Lung microvascular endothelial cell (primary cell): ENCODE results near the gene IFI27L2. TPM values are rescaled to one million over a fixed set of nuclear protein-coding genes. Genes with fewer than 3 reads are reported as not detected.
A peak's percentile ranks its signal among the peaks of the same experiment; 100 is the strongest.

ENCODE experiments used
- DNase-seq, 2 donors: peaks; one replicate each; pipeline versions ENCODE4 v3.0.0 to v3.0.0-alpha.2; 2010; ENCODE audit warnings: low read depth in 2 of 2
- total RNA-seq: library from RNA; depleted of rRNA; stranded (reverse); fragments of >200 nt; gene quantifications from 2 replicates; pipeline ENCODE4 v1.2.1, GENCODE V29; 2014

Gene IFI27L2
- total RNA-seq, 1 donor from 2014 or later: 9.3 TPM

GRCh38 chr14:94152676-94153075 lies 23.3 kb upstream of the IFI27L2 start:
- DNase-seq: no peak

- no peak for DNase-seq
Observed at GRCh38 chr14:94145902-94146527, 16.6 kb upstream of the IFI27L2 start.

- DNase-seq: no peak
Observed at GRCh38 chr14:94144765-94145164, 15.4 kb upstream of the IFI27L2 start.

GRCh38 chr14:94143711-94144110 lies 14.3 kb upstream of the IFI27L2 start:
- DNase-seq: no peak

- peak in 1 of 2 donors; percentile 34 for DNase-seq
Observed at GRCh38 chr14:94143239-94143638, 13.8 kb upstream of the IFI27L2 start.

- DNase-seq: no peak
Observed at GRCh38 chr14:94142836-94143235, 13.4 kb upstream of the IFI27L2 start.

- DNase-seq: no peak
Observed at GRCh38 chr14:94142247-94142646, 12.8 kb upstream of the IFI27L2 start.

GRCh38 chr14:94139421-94139820 lies 10.0 kb upstream of the IFI27L2 start:
- no peak for DNase-seq

- DNase-seq: no peak
Observed at GRCh38 chr14:94139006-94139405, 9.6 kb upstream of the IFI27L2 start.

- no peak for DNase-seq
Observed at GRCh38 chr14:94138251-94138650, 8.8 kb upstream of the IFI27L2 start.

GRCh38 chr14:94136575-94137331 lies 7.3 kb upstream of the IFI27L2 start:
- peak; percentile 84 to 87 for DNase-seq

GRCh38 chr14:94135476-94135875 lies 6.1 kb upstream of the IFI27L2 start:
- DNase-seq: no peak

GRCh38 chr14:94132285-94132887 lies 3.0 kb upstream of the IFI27L2 start:
- DNase-seq: peak; percentile 74 to 76

GRCh38 chr14:94129758-94130414 lies 482 bp upstream of the IFI27L2 start:
- DNase-seq: peak in 1 of 2 donors; percentile 57

- no peak for DNase-seq
Observed at GRCh38 chr14:94128216-94128839, 1.1 kb downstream of the IFI27L2 start.

GRCh38 chr14:94127330-94127729 lies 2.1 kb downstream of the IFI27L2 start:
- DNase-seq: no peak

GRCh38 chr14:94126800-94127199 lies 2.6 kb downstream of the IFI27L2 start:
- DNase-seq: no peak

- no peak for DNase-seq
Observed at GRCh38 chr14:94126419-94126677, 3.1 kb downstream of the IFI27L2 start.

- no peak for DNase-seq
Observed at GRCh38 chr14:94125659-94126418, 3.6 kb downstream of the IFI27L2 start.

GRCh38 chr14:94124582-94125377 lies 4.6 kb downstream of the IFI27L2 start:
- no peak for DNase-seq
